Forelimb muscle (tissue), 1 donor: Measurements from ENCODE around the gene B3GALNT2. TPM values are rescaled to one million over a fixed set of nuclear protein-coding genes. Genes with fewer than 3 reads are reported as not detected.
A peak's percentile ranks its signal among the peaks of the same experiment; 100 is the strongest.

ENCODE experiments used
- DNase-seq: peaks from one replicate; pipeline ENCODE4 v3.0.0-alpha.2; 2013; ENCODE audit warnings: low read depth
- polyA plus RNA-seq: library from polyadenylated mRNA; unstranded; fragments of 120-200 nt; gene quantifications from one replicate; pipeline ENCODE4 v1.2.1, GENCODE V29; 2013; ENCODE audit not compliant: insufficient read length

B3GALNT2 gene
- polyA plus RNA-seq, 1 donor, result 30.9 TPM

DNA sequence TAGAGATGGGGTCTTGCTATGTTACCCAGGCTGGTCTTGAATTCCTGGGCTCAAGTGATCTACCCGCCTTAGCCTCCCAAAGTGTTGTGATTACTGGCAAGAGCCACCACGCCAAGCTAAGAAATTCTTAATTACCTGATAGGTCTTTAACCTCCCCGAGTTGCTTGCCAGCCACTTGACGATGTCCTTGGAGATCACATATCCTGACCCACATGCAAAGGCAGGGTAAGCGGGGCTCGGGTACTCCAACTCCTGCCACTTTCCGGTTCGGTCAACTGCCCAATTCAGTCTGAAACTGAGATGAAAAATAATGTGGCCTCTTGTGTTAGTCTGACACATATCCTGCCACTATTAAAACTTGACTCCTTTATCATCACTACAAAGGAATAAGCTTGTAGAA, 50.2 kb downstream of the B3GALNT2 start:
- DNase-seq, result no peak

DNA sequence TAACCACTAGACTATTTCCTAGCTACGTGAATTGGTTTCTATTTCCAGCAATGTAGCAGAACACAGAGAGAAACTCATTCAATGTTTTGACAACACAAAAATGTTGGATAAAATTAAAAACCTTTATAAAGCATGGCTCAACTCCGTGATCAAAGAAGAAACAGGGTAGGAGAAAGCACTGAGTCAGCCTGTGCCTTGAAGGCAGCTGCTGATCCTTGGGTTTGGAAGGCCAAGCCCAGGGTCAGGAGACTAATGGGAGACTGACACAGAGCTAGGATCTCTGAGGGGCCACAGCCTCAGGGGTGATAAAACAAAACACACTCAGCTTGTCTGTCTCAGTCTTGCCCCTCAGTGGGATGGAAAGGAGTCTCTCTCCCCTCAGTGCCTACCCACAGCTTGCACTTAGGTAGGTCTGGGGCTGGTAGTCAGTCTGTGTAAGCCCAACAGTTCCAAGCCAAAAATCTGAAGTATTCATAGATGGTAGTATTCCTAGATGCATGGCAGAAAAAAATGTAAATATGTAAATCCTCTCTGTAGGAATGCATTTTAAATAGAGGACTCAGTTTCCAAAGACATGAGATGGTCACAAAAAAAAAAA, 53.3 kb downstream of the B3GALNT2 start:
- DNase-seq, result no peak

DNA sequence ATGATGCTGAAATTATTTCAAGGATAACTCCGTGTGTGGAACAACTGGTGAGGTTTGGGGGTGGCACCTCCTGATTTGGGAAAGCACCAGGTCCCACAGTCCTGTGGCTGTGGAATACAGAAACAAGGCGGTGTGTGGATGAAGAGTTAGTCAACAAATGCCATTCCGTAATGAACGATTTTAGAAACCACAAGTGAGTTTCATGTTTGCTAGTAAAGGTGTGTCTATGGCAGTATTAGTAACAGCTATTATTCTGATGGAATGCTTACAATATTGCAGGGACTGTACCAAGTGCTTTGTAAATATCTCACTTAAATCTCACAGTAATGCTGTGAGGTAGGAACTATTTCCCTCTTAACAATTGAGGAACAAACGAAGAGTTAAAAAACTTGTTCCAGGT, 53.8 kb downstream of the B3GALNT2 start:
- DNase-seq, result no peak

DNA sequence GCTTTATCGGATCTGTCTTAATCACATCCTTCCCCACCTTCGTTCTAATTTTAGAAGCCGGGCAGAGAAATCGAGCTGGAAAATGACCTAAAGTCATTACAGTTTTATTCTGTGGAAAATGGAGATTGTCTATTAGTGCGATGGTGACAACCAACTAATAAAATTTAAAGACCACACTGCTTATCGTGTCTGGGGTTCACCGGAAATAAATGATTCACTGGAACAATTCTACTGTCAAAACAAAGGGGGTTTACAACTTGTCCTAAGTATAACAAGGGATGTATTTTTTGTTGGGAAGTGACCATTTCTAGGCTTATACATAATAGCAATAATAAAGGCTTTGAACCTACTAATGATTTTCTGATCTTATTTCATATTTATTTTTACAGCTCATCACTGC, 55.6 kb downstream of the B3GALNT2 start:
- DNase-seq, result no peak

DNA sequence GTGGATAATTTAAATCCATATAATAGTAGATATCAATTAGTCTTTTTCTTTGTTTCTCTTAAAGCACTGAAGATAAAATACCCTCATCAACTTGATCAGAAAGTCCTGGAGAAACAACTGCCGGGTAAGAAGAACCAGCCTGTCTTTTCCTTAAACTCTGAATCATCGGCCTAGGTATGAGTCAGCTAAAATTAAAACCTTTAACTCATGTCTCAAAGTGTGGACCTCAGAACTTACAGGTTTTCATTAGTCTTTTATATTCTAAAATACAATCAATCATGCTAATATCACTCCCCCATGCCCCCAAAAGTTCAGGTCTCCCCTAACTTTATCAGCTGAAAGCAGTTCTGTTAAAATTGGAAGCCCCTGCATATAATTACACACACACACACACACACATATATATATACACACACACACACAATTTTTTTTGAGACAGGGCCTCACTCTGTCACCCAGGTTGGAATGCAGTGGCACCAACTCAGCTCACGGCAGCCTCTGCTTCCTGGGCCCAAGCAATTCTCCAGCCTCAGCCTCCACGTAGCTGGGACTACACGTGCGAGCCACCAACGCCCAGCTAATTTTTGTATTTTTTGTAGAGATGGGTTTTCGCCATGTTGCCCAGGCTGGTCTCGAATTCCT, 61.3 kb downstream of the B3GALNT2 start:
- no peak for DNase-seq

DNA sequence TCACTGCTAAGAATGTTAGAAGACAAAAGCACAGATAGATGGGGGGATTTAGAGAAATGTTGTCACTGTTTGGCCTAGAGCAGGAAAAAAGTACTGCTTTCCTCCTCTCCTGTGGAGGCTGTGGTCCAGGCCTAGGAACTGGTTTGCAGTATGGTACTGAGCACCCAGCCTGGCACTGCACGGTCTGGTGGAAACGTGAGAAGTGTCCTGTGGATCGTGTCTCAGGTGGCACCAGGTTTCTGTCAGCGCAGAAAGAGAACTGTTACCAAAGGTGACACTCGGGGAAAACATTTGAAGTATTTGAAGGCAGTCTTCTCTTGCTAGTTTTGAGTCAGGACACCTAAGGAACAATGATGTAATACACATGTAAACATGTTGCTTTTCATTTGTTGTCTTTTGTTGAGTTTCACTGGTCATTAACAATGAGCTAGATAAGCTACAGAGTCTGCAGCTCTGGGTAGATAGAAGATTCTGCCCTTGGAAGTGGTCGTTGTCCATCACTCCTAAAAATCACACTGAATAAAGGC, 63.0 kb downstream of the B3GALNT2 start:
- DNase-seq, result no peak

DNA sequence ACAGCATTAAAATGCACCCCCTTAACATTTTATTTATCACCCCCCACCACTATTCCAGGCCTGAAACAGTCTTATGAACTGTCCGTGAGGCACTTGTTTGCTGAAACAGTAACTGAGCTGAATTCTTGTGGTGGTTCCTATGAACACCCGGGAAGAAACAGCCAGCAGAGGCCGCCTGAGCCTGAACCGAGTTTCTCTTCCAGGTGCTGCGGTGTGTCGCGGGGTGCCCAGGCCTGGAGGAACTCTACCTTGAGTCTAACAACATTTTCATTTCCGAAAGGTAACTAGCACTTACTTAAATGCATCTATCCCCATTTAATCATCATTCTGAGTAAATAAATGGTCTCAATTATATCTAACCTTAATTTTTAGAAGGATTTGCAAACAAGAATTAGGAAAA, 70.3 kb downstream of the B3GALNT2 start:
- DNase-seq, result no peak

DNA sequence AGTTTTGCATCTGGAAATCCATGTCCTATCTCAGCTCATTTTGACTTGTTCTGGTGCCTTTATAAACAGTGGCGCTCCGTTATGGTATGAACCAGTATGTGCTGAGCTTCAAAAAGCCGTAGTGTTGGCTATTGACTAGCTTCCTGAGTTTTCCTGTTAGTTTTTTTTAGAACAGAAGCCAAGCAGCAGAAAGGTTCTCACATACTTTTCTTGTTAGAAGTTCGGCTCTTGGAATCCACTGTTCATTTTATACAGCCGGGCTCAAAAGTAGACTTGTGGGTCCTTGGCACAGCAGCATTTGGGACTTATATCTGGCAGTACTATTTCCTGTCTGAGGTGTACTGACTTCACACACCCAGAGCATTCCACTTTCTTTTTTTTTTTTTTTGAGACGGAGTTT, 73.3 kb downstream of the B3GALNT2 start:
- DNase-seq, result no peak

DNA sequence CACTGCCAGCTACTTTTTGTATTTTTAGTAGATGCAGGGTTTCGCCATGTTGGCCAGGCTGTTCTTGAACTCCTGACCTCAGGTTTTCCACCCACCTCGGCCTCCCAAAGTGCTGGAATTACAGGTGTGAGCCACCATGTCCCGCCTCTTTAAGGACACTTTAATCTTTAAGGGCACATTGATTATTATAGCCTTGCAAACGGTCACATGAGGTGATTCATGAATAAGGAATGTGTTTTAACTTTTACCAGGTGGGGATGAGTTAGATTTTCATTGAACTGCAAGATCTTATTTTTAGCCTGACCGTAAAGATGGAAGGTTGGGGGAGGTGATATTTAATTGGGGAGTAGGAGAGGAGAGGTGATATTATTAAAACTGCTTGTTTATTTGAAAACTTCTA, 75.1 kb downstream of the B3GALNT2 start:
- no peak for DNase-seq

DNA sequence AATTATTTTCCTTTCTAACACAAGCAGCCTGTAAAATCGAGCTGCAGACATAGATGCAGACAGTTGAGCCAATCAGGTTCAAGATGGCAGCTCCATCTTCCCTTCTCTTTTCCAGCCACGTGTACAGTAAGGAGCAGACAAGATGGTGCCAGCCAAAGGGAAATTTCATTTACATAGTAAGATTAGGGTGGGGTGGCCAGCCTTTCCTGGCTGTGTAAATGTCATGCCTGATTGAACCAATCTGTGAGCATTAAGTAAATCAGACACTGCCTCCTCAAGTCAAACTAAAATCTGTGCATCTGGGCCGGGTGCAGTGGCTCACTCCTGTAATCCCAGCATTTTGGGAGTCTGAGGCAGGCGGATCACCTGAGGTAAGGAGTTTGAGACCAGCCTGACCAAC, 76.8 kb downstream of the B3GALNT2 start:
- no peak for DNase-seq

DNA sequence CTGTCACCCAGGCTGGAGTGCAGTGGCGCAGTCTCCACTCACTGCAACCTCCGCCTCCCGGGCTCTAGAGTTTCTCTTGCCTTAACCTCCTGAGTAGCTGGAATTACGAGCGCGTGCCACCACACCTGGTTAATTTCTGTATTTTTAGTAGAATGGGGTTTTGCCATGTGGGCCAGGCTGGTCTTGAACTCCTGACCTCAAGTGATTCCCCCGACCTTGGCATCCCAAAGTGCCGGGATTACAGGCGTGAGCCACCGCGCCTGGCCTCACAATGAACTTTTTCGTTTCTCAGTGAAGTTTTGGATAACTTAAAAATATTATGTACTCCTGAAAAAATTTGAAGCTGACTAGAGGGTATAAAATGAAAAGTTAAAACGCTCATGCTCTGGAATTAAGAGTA, 77.6 kb downstream of the B3GALNT2 start:
- DNase-seq, result no peak

DNA sequence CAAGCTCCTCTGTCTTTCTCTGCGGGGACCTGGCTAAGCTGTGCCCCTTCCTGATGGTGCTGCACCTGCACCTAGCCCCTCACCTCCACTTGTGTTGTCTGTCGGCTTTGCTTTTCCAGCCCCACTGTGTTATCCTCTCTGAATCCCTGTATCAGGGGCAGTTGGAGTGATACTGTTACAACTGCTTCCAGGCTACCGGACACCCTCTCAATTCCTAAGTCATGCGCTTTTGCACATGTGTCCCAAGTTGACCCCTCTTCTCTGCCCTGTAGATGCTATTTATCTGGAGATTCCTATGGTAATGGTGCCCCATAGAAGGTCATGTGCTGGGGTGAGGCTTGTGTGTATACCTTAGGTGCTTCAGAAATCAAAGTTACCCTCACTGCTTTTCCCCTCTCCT, 78.1 kb downstream of the B3GALNT2 start:
- no peak for DNase-seq

DNA sequence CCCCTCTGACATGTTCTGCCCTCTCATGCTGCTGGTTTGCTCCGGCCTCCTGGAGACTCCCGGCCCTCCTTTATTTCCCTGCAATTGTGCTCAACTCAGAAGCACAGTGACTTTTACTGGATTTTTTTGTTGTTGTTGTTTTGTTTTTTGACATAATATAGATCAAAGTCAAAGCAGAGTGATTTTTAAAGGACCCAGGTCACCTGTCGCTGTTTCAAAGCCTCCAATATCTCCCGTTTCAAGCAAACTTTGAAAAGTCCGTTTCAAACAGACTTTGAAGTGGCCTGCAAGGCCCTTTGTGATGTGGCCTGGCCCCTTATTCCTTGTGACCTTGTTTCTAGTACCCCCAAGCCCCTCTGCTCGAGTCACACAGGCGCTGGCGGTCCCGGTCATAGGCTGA, 78.9 kb downstream of the B3GALNT2 start:
- DNase-seq, result no peak

DNA sequence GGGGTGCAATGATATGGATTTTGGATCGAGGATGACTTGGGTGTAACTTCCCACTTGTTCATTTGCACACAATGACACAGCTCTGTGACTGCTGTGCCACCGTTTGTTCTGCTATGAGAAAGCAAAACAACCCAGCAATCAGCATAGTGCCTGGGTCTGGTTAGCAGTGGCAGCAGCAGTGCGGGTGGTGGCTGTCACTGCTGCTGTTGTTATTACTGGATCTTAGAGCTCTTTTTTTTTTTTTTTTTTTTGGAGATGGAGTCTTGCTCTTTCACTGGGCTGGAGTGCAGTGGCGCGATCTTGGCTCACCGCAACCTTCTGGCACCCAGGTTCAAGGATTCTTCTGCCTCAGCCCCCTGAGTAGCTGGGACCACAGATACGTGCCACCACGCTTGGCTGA, 80.2 kb downstream of the B3GALNT2 start:
- no peak for DNase-seq

DNA sequence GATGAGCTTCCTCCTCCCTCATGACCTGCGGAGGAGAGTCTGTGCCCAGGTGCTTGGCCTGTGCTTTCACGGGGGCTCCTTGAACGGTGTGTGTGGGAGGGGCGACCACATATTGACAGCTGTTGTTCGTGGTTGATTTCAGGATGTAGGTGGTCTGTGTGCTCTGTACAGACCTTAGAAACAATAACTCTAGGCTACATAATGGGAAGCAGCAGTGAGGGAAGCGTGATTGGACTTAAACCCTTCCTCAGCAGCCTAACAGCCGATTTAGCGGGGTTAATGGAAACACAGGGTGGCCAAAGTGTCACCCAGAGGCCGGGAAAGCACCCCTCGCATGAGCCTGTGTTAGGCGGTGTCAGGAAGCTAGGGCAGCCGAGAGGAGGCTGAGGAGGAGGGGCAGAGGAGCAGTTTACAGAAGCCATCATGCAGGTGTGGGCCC, 81.0 kb downstream of the B3GALNT2 start:
- no peak for DNase-seq

DNA sequence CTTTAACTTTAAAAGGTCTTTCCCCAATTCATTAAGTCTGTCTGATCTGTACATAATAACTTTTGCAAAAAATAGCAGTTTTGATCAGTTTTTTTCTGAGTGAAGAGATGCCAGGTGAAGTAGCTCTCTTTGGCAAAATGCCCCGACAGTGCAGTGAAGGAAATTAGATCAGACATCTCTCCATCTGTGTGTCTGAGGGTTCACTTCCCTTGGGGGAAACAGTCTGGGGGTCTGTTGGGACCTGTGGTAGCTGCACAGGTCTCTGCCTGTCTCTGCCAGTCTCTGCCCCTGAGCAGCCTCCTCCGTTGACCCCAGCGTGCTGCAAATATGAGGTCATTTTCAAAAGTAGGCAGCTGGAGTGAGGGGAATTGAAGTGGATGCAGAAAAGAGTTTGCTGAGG, 82.5 kb downstream of the B3GALNT2 start:
- DNase-seq, result no peak

DNA sequence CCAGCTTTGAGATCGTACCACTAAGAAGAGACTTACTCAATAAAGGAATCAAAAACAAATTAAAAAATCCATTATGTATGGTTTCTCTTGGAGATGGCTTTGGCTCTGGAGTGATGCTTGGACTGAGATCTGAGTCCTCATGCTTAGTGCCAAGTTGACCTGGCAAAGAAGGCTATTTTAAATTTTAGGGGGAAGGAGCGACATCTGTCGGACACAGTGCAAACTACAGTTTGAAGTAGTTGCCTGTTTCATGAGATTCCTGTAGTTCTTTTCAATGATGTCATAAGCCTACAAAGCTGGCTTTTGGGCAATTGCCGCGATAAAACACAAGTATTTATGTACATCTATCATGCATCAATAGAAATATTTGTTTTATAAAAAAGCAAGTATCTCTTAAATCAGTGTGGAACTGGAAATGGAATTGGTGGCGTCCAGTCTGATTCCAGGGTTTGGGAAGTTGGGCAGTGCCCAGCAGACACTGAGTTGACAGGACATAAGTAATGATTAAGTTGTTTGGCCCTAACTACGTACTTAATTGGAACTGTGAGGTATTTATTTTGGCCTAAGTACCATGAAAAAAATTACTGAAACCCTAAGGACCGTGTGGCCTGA, 87.1 kb downstream of the B3GALNT2 start:
- peak; percentile 22 for DNase-seq

DNA sequence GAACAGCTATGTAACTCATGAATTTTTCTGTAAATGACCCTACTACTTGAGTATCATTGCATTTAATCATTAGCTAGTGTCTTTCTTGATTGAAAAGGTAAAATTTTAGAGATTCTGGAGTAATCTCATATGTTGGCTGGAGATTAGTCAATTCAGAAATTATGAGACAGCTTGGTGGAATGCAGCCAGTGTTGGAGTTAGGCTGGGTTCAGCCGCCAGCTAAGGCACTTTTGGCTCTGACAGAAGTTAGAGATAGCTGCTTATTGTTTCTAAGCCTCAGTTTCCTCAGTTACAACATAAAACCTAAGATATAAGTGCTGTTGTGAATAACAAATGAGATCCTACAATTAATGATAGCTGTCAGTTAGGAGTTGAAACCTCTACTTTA, 87.6 kb downstream of the B3GALNT2 start:
- no peak for DNase-seq

DNA sequence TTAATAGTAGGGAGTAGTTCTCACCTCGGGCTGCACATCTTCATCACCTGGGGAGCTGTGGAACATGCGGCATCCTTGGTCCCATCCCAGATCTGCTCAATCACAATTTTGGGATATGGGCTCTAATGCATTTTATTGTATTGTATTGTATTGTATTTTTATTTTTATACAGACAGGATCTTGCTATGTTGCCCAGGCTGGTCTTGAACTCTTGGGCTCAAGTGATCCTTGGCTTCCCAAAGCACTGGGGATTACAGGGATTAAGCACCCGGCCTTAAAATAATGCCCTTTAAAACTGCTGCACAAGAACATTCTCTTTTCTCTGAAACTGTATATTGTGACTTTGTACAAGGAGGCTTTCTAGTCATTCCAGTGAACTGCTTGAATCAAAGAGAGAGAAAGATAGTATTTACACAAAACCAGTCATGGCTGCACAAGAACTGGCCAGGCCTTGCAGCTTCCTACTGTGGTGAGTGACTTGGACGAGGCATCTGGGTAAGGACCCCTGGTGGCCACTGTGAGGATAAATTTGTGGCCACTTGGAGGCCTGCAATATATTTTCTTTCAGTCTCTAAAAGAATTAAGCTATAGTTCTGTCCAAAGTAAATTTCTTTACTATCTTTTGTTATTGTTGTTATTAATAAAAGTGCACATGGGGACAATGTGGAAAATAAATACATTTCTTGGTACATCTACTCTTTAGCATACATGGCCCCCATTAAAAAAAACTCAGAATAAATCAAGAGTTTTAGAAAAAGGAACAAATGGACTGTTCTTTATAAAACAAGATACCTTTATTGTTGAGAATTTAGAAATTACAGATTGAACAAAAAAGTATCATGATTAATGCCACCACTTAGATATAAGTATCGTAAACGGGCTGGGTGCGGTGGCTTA, 89.0 kb downstream of the B3GALNT2 start:
- peak; percentile 28 for DNase-seq

DNA sequence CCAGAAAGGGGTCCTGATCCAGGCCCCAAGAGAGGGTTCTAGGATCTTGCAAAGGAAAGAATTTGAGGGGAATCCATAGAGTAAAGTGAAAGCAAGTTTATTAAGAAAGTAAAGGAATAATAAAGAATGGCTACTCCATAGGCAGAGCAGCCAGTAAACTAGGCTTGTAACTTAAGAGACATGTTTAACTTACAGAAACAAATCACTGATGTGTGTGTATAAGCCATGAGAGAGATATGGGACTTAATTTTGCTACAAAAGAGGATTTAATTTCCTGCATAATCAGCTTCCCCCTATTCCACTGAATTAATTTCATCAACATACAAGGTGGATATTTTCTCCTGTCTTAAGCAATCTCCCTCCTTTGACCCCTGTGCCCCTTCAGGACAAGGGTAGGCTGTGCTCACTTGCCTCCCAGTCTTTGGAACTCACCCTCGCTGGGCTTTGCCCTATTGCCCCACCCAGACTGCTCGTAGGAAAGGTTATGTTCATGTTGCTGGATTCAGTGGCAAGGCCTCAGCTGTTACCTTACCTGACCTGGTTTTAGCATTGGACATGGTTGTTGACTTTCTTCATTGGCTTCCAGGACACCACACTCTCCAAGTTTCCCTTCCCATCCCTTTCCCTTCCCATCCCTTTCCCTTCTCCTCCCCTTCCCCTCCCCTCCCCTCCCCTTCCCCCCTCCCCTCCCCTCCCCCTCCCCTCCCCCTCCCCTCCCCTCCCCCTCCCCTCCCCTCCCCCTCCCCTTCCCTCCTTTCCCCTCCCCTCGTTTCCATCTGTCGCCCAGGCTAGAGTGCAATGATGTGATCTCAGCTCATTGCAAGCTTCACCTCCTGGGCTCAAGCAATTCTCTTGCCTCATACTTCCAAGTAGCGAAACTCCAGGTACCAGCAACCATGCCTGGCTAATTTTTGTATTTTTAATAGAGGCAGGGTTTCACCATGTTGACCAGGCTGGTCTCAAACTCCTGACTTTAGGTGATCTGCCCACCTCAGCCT, 92.5 kb downstream of the B3GALNT2 start:
- DNase-seq, result no peak

DNA sequence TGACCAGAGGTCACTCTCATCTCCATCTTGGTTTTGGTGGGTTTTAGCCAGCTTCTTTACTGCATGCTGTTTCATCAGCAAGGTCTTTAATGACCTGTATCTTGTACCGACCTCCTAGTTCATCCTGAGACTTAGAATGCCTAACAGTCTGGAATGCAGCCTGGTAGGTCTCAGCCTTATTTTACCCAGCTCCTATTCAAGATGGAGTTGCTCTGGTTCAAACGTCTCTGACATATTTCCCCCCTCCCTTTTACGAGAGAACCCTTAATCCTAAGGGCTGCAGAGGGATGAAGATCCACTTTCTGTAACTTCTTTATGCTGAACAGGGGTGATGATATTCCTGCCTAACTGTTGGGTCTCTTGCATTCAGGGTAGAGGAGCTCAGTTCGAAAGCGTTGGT, 93.8 kb downstream of the B3GALNT2 start:
- no peak for DNase-seq
